Measurements from ENCODE around the gene SYNM. TPM values are rescaled to one million over a fixed set of nuclear protein-coding genes. Genes with fewer than 3 reads are reported as not detected.

The SYNM gene
- total and polyA plus RNA-seq, 2 experiments from 2014 or later, result 0.74 to 3.5 TPM

- TF ChIP-seq ZNF462 (CRISPR knock-in tag; IDR thresholded peaks at IDR 0.05) (no peak), POLR2AphosphoS5 (IDR thresholded peaks at IDR 0.05; ENCODE audit: low read depth) (no peak), ZNF114 (CRISPR knock-in tag; IDR thresholded peaks at IDR 0.05) (no peak), CREB1 (CRISPR knock-in tag; IDR thresholded peaks at IDR 0.05; ENCODE audit: low read depth) (no peak), ZNF331 (CRISPR knock-in tag; IDR thresholded peaks at IDR 0.05; ENCODE audit: low read depth) (no peak), STAT1 (IDR thresholded peaks at IDR 0.05; ENCODE audit: unreplicated experiment) (no peak), NANOG (IDR thresholded peaks at IDR 0.05; ENCODE audit: borderline replicate concordance) (no peak), EZH2phosphoT487 (IDR thresholded peaks at IDR 0.05; ENCODE audit: unreplicated experiment) (no peak), CTCF (conservative IDR thresholded peaks at IDR 0.05; ENCODE audit: low read depth in 2 of 2) (no peak), JUNB (IDR thresholded peaks at IDR 0.05; ENCODE audit: unreplicated experiment) (no peak)
These were observed 19.9 kb upstream of the SYNM start (continued) for GRCh38 chr15:99084965-99085364.
